GM21423 (cell line): Measurements from ENCODE around the gene GSK3B.

ENCODE experiments used
- ATAC-seq: cut with Tn5 transposase; IDR thresholded peaks from one replicate; pipeline ENCODE4 v1.9.1; 2021; ENCODE audit warnings: mild to moderate bottlenecking, moderate library complexity; ENCODE audit not compliant: unreplicated experiment

GSK3B gene

DNA sequence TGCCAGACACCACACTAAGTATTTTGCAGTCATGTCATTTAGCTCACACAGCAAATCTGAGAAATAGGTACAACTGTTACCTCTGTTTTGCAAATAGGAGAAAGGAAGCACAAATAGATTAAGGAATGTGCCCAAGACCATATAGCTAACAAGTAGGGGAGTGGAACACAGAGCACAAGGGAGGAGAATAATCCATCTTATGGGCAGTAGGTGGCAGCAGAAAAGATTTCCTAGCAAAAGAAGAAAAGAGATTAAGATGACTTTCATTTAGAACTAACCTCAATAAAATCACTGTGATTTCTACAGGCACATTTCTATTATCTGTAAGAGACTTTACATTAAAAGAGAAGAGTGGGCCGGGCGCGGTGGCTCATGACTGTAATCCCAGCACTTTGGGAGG is 263.2 kb downstream of the GSK3B start:
- no peak for ATAC-seq

GRCh38 chr3:119829420-119829819 is 264.8 kb downstream of the GSK3B start:
- no peak for ATAC-seq

GRCh38 chr3:119826711-119827608 is 267.3 kb downstream of the GSK3B start:
- no peak for ATAC-seq

DNA sequence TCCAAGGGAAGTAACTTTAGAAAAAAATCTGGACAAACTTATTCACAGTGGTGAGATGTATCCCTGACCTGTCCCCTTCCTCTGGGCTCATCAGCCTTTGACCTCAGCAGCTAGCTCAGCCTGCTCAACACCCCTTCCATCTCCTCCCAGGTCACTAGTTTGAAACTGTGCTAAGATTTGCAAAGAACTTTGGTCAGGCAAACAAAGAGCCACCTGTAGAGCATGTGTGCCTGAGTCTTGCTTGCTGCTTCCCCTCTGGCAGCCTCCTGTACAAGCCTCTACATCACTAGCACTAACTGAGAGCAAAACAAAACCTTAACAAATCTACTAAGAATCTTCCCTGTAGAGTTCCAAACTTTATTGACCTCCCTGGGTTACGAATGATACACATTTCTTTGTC is 268.4 kb downstream of the GSK3B start:
- no peak for ATAC-seq

DNA sequence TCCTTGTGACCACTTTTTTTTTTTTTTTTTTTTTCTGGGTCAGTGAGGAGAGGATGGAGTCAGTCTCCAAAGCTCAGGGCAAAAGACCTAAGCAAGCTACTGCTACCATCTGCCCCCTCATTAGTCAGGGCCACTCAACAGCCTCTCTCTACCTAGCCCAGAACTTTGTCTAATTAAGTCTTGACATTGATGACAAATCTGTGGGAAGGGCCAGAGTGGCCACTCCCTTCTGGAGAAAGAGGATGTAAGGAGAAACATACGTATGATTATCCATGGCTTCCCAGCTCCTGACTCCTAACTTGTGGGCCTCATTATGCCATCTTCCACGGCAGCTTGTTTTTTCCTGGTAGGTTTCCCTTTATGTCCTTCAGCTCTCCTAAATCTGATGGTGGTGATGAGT is 274.4 kb downstream of the GSK3B start:
- ATAC-seq: no peak

DNA sequence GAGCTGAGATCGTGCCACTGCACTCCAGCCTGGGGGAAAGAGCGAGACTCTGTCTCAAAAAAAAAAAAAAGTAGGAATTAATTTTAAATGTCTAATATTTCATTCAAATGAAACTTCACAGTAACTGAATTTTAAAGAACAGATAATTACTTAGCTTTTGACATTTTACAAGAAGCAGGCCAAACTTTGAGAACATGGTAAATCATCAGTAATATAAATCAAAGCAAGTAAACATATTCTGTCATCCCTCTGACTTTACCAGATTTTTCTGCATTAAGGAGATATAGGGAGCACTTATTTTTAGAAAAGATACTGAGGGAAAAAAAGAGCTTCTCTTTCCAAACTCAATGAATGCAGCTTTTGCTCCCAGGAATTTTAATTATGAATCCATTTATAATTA is 275.3 kb downstream of the GSK3B start:
- no peak for ATAC-seq

DNA sequence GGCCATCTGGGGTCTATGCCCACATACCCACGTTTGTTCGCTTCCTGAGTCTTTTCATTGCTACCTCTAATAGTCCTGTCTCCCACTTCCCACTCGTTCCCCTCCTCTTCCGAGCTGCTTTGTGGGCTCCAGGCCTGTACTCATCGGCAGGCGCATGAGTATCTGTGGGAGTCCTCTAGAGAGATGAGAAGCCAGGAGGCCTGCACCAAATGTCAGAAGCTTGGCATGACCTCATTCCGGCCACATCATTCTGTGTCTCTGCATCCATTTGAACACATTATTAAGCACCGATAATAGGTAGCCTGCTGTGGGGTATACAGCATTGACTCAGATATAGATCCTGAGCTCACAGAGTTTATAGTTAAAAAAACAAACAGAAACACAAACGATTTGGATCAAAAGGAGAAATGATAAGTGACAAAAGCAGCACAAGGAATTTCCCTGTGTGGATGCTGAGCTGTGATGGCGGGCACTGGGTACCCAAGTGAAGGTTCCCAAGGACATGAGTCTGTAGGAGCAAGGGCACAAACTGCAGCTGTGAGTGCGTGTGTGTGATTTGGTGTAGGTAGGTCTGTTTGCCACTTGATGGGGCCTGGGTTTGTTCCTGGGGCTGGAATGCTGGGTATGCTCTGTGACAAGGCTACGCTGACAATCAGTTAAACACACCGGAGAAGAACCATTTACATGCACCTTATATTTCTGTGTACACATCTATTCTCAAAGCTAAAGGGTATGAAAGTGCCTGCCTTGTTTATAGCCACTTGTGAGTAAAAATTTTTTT is 276.5 kb downstream of the GSK3B start:
- no peak for ATAC-seq

- ATAC-seq: no peak
Observed at GRCh38 chr3:119817071-119817470, 277.2 kb downstream of the GSK3B start.

DNA sequence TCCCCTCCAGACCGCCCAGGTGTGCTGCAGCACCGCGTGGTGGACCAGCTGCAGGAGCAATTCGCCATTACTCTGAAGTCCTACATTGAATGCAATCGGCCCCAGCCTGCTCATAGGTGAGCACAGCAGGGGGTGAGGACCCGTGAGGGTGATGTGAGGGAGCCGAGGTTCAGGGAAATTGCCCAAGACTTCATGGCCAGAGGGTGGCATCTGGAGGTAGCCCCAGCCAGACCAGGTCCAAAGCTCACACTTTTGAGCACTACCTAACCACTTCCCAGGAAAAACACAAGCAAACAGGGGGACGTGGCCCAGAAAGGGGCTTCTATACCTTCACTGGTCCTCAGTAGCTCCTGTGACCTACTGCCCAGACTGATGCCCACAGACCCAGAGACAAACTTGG is 278.5 kb downstream of the GSK3B start:
- no peak for ATAC-seq

GRCh38 chr3:119812491-119813058 is 281.7 kb downstream of the GSK3B start:
- no peak for ATAC-seq

- ATAC-seq: peak; percentile 76
Observed at GRCh38 chr3:119810018-119810435, 284.2 kb downstream of the GSK3B start.

DNA sequence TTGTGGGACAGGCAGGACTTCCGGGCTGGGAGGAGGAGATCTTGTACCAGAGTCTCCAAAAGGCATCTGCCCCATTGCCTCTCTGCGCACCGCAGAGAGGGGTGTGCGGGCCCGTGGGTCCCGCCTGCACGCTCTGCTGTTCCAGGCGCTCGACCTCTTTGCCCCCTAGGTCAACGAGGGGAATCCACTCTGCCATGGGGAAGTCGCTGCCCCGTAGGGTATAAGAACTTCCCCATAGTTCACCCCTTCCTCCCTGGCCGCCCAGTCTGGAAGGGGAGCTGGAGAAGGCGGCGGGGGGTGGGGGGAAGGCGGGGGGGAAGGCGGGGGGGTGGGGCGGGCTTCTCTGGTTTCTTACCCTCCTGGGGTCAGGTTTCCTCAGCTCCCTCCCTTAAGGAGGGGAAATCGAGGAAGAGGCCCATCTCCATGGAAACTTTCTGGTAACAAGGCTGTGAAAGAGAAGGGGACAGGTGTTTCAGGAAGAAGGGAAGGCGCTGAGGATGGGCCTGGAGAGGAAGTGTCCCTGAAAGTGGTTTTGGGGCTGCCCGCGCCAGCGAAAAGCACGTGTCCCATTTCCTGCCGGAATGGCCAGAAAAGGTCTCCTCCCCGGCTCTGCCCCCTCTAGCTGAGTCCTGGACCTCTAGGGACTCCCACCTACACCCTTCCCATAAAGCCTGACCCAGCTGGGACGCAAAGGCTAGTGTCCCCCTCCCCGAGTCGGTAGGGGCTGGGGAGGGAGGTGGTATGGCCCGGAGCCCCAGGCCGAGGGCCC is 284.8 kb downstream of the GSK3B start:
- peak; percentile 29 for ATAC-seq

DNA sequence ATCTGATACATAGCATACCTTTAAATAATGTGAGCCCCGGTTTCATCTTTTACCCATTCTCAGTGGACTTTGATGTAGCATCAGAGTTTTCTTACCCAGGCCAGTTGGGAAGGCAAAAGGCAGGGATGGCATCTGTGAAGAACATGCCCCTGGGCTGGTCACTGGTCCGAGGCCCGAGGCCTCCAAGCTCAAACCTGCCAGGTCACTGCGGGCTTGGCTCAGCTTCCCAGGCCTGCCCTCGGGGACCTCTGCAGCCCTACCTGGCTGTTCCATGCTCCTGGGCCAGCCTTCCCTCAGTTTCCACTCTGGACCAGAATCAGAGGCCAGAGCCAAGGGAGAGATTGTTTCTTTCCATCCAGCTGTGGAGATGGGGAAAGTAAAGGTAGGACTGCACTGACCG is 285.4 kb downstream of the GSK3B start:
- no peak for ATAC-seq

- no peak for ATAC-seq
Observed at GRCh38 chr3:119808244-119808643, 286.0 kb downstream of the GSK3B start.

- ATAC-seq: no peak
Observed at GRCh38 chr3:119800844-119801243, 293.4 kb downstream of the GSK3B start.

DNA sequence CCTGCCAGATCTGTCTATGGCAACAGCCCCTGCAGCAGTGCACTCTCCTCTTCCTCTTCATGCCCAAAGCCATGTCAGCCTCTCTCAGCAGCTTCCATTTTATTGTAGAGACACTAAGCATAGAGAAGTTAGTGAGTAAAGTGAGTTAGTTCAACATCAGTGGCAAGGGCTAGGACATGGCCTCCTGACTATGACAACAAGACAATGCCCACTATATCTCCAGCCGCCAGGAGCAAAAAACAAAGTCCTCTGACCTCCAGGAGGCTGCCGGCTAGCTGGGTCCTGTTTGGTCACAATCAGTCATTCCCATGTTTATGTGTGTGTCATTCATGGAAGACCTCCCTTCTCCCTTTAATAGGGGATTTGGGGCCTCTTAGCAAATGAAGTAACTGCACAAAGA is 297.5 kb downstream of the GSK3B start:
- no peak for ATAC-seq

- no peak for ATAC-seq
Observed at GRCh38 chr3:119796368-119796767, 297.9 kb downstream of the GSK3B start.

- no peak for ATAC-seq
Observed at GRCh38 chr3:119795849-119796248, 298.4 kb downstream of the GSK3B start.

DNA sequence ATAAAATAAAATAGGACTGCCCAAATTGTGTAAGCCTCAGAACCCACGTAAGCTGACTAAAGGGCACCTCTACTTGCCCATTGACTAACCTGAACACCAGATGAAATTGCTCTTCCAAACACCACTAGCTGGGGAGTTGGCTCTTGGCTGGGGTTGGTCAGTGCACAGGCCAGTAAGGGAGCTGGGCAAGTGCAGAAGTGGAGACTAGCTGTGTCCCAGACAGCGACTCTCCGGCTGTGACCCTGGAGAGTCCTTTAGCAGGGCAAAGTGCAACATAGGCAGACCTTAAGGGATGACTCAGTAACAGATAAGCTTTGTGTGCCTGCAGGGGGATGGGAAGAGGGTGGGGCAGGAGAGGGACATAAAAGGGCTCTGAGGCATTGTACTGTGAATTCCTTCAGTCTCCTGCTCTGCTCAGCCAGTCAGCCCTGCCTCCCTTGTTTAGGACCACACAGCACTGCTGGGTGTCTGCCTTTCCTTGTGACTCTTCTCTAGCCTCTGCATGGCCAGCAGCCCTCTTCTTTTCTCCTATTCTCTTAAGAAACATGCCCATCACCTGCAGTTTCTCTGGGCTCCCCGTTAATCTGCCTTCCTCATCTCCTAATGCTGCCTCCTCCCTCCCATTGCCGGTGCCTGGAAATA is 299.2 kb downstream of the GSK3B start:
- no peak for ATAC-seq

DNA sequence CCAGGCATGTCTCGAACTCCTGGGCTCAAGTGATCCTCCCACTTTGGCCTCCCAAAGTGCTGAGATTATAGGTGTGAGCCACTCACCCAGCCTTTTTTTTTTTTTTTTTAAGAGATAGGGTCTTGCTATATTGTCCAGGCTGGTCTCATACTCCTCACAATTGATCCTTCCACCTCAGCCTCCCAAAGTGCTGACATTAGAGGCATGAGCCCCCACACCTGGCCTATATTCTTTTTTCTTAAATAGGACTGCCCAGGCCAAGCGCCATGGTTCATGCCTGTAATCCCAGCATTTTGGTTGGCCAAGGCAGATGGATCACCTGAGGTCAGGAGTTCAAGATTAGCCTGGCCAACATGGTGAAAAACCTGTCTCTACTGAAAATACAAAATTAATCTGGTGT is 299.8 kb downstream of the GSK3B start:
- ATAC-seq: no peak

DNA sequence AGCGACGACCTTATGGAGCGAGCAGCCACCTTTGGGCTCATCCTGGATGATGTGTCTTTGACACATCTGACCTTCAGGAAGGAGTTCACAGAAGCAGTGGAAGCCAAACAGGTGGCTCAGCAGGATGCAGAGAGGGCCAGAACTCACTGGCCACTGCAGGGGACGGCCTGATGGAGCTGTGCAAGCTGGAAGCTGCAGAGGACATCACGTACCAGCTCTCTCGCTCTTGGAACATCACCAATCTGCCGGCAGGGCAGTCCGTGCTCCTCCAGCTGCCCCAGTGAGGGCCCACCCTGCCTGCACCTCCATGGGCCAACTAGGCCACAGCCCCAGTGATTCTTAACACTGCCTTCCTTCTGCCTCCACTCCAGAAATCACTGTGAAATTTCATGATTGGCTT is 302.0 kb downstream of the GSK3B start:
- ATAC-seq: no peak
